Astrocyte (in vitro differentiated cells and primary cell): ENCODE measurements around the gene PDZD2. TPM values are rescaled to one million over a fixed set of nuclear protein-coding genes. Genes with fewer than 3 reads are reported as not detected.

ENCODE experiments used
- DNase-seq: peaks from one replicate; pipeline ENCODE4 v3.0.0-alpha.2; 2010; ENCODE audit warnings: low read depth
- FAIRE-seq: peaks from 2 replicates; lab custom pipeline; 2011; peaks lifted over from hg19 to GRCh38; lab: Jason Lieb, UNC
- H2AFZ ChIP-seq: 2 replicates; pipeline ENCODE4 v1.6.0; 2012; ENCODE audit warnings: low read depth, low read length, inconsistent platforms
- H3K27ac ChIP-seq: 2 replicates; pipeline ENCODE4 v1.5.1; 2011; ENCODE audit warnings: low read depth, low read length, inconsistent platforms
- H3K27me3 ChIP-seq: 2 replicates; pipeline ENCODE4 v1.6.0; 2011; ENCODE audit warnings: low read length, inconsistent platforms; ENCODE audit not compliant: insufficient read depth
- H3K36me3 ChIP-seq: 2 replicates; pipeline ENCODE4 v1.5.1; 2011; ENCODE audit warnings: low read length, inconsistent platforms; ENCODE audit not compliant: insufficient read depth
- H3K4me1 ChIP-seq: 2 replicates; pipeline ENCODE4 v1.5.1; 2011; ENCODE audit warnings: low read length, inconsistent platforms; ENCODE audit not compliant: insufficient read depth
- H3K4me2 ChIP-seq: 2 replicates; pipeline ENCODE4 v1.6.0; 2012; ENCODE audit warnings: low read length, inconsistent platforms
- H3K4me3 ChIP-seq: 2 replicates; pipeline ENCODE4 v1.5.1; 2011; ENCODE audit warnings: low read depth, mild to moderate bottlenecking, low read length, inconsistent platforms; ENCODE audit not compliant: insufficient read depth
- H3K79me2 ChIP-seq: 2 replicates; pipeline ENCODE4 v1.6.0; 2012; ENCODE audit warnings: mild to moderate bottlenecking, low read length, inconsistent platforms; ENCODE audit not compliant: insufficient read depth
- H3K9ac ChIP-seq: 2 replicates; pipeline ENCODE4 v1.6.0; 2012; ENCODE audit warnings: mild to moderate bottlenecking, low read length, inconsistent platforms
- H3K9me3 ChIP-seq: 2 replicates; pipeline ENCODE4 v1.5.1; 2012; ENCODE audit warnings: low read depth, mild to moderate bottlenecking, low read length, inconsistent platforms; ENCODE audit not compliant: insufficient read depth
- H4K20me1 ChIP-seq: 2 replicates; pipeline ENCODE4 v1.6.0; 2012; ENCODE audit warnings: low read length, inconsistent platforms; ENCODE audit not compliant: insufficient read depth
- H3K27ac Mint-ChIP-seq: one replicate; pipeline ENCODE4 v1.8.0; 2021; ENCODE audit warnings: mild to moderate bottlenecking, mixed read lengths; ENCODE audit not compliant: unreplicated experiment
- H3K27me3 Mint-ChIP-seq: one replicate; pipeline ENCODE4 v1.8.0; 2021; ENCODE audit warnings: low read depth, mixed read lengths; ENCODE audit not compliant: unreplicated experiment
- H3K36me3 Mint-ChIP-seq: one replicate; pipeline ENCODE4 v1.8.0; 2021; ENCODE audit warnings: low read depth, mixed read lengths; ENCODE audit not compliant: unreplicated experiment
- H3K4me1 Mint-ChIP-seq: one replicate; pipeline ENCODE4 v1.8.0; 2021; ENCODE audit warnings: low read depth, mixed read lengths; ENCODE audit not compliant: unreplicated experiment
- H3K4me3 Mint-ChIP-seq: one replicate; pipeline ENCODE4 v1.8.0; 2021; ENCODE audit warnings: mild to moderate bottlenecking, moderate library complexity, mixed read lengths; ENCODE audit not compliant: unreplicated experiment
- H3K9me3 Mint-ChIP-seq: one replicate; pipeline ENCODE4 v1.8.0; 2021; ENCODE audit warnings: mild to moderate bottlenecking, mixed read lengths; ENCODE audit not compliant: unreplicated experiment
- EZH2 ChIP-seq: IDR thresholded peaks from 2 replicates; pipeline ENCODE4 v1.6.1; 2012; ENCODE audit warnings: mild to moderate bottlenecking, low read length, inconsistent platforms; ENCODE audit not compliant: insufficient read depth
- total RNA-seq: library from RNA; stranded (reverse); gene quantifications from 2 replicates; pipeline ENCODE4 v1.2.1, GENCODE V29; 2021
- TF ChIP-seq, protein P1 (sequence below): IDR thresholded peaks from 2 replicates; pipeline ENCODE4 v1.5.1; 2011; ENCODE audit warnings: low read depth, mild to moderate bottlenecking, inconsistent platforms, low read length, moderate library complexity; ENCODE audit not compliant: insufficient read depth

Gene PDZD2
- total RNA-seq, 1 donor from 2014 or later: 10.3 TPM

DNA sequence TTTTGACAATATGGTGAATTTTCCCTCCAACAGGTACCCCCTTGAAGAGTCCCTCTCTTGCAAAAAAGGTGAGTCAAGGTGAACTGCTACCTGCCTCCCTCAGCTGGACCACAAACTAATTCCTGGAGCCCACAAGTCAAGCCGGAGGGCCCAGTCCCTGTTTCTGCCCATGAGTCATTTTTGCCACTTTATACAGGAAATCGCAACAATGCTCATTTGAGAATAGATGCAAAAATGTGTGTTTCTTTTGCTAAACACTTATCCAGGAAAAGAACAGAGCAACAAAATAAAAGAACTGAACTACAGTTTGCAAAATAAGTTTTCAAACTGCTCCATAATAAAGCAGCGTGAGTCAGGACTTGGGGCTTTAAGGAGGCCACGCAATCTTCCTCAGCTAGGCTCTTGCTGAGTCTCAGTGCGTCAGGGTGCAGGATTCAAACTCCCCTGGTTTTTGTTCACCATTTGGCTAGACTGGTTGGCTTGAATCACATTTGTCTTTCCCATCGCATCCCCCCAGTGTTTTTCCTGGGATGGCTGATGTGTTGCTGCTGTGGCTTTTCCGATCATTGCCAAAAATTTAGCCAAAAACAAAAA lies 432.5 kb downstream of the PDZD2 start:
- no peaks in the 10 kb centered on the region for H3K27me3 ChIP-seq
- H3K9me3 Mint-ChIP-seq: peaks cover under 1% of the 10 kb centered on the region
- H3K9ac ChIP-seq: no peak overlapping the region
- H3K27me3 Mint-ChIP-seq: no peaks in the 10 kb centered on the region
- no peaks in the 10 kb centered on the region for H3K36me3 ChIP-seq
- H3K79me2 ChIP-seq: no peaks in the 10 kb centered on the region
- H4K20me1 ChIP-seq: no peaks in the 10 kb centered on the region
- H3K4me2 ChIP-seq: peak overlapping the region; percentile 2
- no peak overlapping the region for H3K4me3 Mint-ChIP-seq
- peaks cover 8% of the 10 kb centered on the region for H3K36me3 Mint-ChIP-seq
- H3K4me1 Mint-ChIP-seq: peaks cover 4% of the 10 kb centered on the region
- no peaks in the 10 kb centered on the region for H3K4me1 ChIP-seq
- TF ChIP-seq EZH2: no peak
- TF ChIP-seq, protein P1, sequence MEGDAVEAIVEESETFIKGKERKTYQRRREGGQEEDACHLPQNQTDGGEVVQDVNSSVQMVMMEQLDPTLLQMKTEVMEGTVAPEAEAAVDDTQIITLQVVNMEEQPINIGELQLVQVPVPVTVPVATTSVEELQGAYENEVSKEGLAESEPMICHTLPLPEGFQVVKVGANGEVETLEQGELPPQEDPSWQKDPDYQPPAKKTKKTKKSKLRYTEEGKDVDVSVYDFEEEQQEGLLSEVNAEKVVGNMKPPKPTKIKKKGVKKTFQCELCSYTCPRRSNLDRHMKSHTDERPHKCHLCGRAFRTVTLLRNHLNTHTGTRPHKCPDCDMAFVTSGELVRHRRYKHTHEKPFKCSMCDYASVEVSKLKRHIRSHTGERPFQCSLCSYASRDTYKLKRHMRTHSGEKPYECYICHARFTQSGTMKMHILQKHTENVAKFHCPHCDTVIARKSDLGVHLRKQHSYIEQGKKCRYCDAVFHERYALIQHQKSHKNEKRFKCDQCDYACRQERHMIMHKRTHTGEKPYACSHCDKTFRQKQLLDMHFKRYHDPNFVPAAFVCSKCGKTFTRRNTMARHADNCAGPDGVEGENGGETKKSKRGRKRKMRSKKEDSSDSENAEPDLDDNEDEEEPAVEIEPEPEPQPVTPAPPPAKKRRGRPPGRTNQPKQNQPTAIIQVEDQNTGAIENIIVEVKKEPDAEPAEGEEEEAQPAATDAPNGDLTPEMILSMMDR: no peak
- no peaks in the 10 kb centered on the region for H3K9me3 ChIP-seq
- H2AFZ ChIP-seq: no peak overlapping the region
- H3K27ac Mint-ChIP-seq: peak overlapping the region; percentile 59
- H3K4me3 ChIP-seq: no peak overlapping the region
- FAIRE-seq (no peak), DNase-seq (peak; percentile 31)
- H3K27ac ChIP-seq: no peak overlapping the region

DNA sequence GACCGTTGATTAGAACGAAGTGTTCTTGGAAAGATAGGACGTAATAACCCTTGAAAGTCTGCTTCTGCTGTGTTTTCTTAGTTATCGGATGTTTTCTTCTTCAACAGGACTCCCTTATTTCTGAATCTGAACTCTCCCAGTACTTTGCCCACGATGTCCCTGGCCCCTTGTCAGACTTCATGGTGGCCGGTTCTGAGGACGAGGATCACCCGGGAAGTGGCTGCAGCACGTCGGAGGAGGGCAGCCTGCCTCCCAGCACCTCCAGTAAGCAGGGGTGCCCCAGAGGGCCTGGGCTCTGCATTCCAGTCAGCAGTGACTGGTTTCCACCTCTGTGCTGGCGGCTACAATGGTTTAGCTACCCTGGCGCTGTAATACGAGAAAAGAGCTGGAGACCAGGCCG lies 433.1 kb downstream of the PDZD2 start:
- no peaks in the 10 kb centered on the region for H3K27me3 Mint-ChIP-seq
- Histone ChIP-seq H3K9me3 (no peaks in the 10 kb centered on the region), H3K4me3 (no peak overlapping the region), H2AFZ (no peak overlapping the region), H4K20me1 (no peaks in the 10 kb centered on the region), H3K4me1 (no peaks in the 10 kb centered on the region), H3K36me3 (no peaks in the 10 kb centered on the region), H3K4me2 (no peak overlapping the region), H3K79me2 (no peaks in the 10 kb centered on the region), H3K27ac (no peak overlapping the region), H3K9ac (no peak overlapping the region), H3K27me3 (no peaks in the 10 kb centered on the region)
- no peaks in the 10 kb centered on the region for H3K9me3 Mint-ChIP-seq
- peaks cover 7% of the 10 kb centered on the region for H3K36me3 Mint-ChIP-seq
- H3K27ac Mint-ChIP-seq: peak overlapping the region; percentile 59
- H3K4me3 Mint-ChIP-seq: no peak overlapping the region
- TF ChIP-seq, protein P1: no peak
- TF ChIP-seq EZH2: no peak
- FAIRE-seq (no peak), DNase-seq (no peak)
- peaks cover 8% of the 10 kb centered on the region for H3K4me1 Mint-ChIP-seq

GRCh38 chr5:32074401-32074800 lies 435.5 kb downstream of the PDZD2 start:
- DNase-seq: no peak

More at GRCh38 chr5:32074401-32074800, 435.5 kb downstream of the PDZD2 start:
- no peaks in the 10 kb centered on the region for H3K36me3 ChIP-seq
- H3K4me2 ChIP-seq: no peak overlapping the region
- no peak for TF ChIP-seq EZH2
- TF ChIP-seq, protein P1: no peak
- Mint-ChIP-seq H3K4me3 (no peak overlapping the region), H3K27ac (no peak overlapping the region), H3K9me3 (no peaks in the 10 kb centered on the region), H3K4me1 (peaks cover 12% of the 10 kb centered on the region), H3K27me3 (no peaks in the 10 kb centered on the region), H3K36me3 (peaks cover 9% of the 10 kb centered on the region)
- no peaks in the 10 kb centered on the region for H3K79me2 ChIP-seq
- no peak overlapping the region for H2AFZ ChIP-seq
- no peak overlapping the region for H3K27ac ChIP-seq
- H3K9me3 ChIP-seq: no peaks in the 10 kb centered on the region
- no peaks in the 10 kb centered on the region for H3K4me1 ChIP-seq
- H4K20me1 ChIP-seq: no peaks in the 10 kb centered on the region
- H3K27me3 ChIP-seq: no peaks in the 10 kb centered on the region
- no peak overlapping the region for H3K9ac ChIP-seq
- H3K4me3 ChIP-seq: no peak overlapping the region
- no peak for FAIRE-seq
